RWPE2 (cell line): ENCODE results near the gene MRGPRD.

Experiments used
- ATAC-seq: fragments of 200-7000 bp; cut with Tn5 transposase; 3 replicates; pipeline ENCODE4 v1.9.1; 2021; ENCODE audit warnings: low read depth
- DNase-seq: peaks from one replicate; pipeline ENCODE4 v3.0.0-alpha.2; 2020; ENCODE audit warnings: low spot score
- H3K27ac ChIP-seq: fragments of 450-650 bp; 2 replicates; pipeline ENCODE4 v1.5.1; 2017; ENCODE audit warnings: mild to moderate bottlenecking; ENCODE audit not compliant: poor library complexity, severe bottlenecking
- H3K27me3 ChIP-seq: fragments of 250-450 bp; sonication (Bioruptor Pico); 2 replicates; pipeline ENCODE4 v1.5.1; 2021; ENCODE audit warnings: mild to moderate bottlenecking, moderate library complexity; ENCODE audit not compliant: insufficient read depth, poor library complexity, severe bottlenecking
- H3K36me3 ChIP-seq: fragments of 250-450 bp; sonication (Bioruptor Pico); 2 replicates; pipeline ENCODE4 v1.5.1; 2020; ENCODE audit warnings: low read depth, mild to moderate bottlenecking, moderate library complexity
- H3K4me1 ChIP-seq: fragments of 250-450 bp; sonication (Bioruptor Pico); 2 replicates; pipeline ENCODE4 v1.5.1; 2021; ENCODE audit warnings: mild to moderate bottlenecking, moderate library complexity; ENCODE audit not compliant: insufficient read depth, poor library complexity, severe bottlenecking
- H3K4me3 ChIP-seq: fragments of 250-450 bp; sonication (Bioruptor Pico); 2 replicates; pipeline ENCODE4 v1.5.1; 2021; ENCODE audit warnings: mild to moderate bottlenecking, moderate library complexity; ENCODE audit not compliant: severe bottlenecking
- H3K9me3 ChIP-seq: fragments of 250-450 bp; sonication (Bioruptor Pico); 2 replicates; pipeline ENCODE4 v1.5.1; 2021; ENCODE audit warnings: mild to moderate bottlenecking, moderate library complexity; ENCODE audit not compliant: severe bottlenecking
- TF ChIP-seq, protein P1 (sequence below): fragments of 450-650 bp; IDR thresholded peaks from one replicate; pipeline ENCODE4 v1.5.1; 2017; ENCODE audit warnings: mild to moderate bottlenecking, moderate library complexity; ENCODE audit not compliant: poor library complexity, severe bottlenecking

Gene MRGPRD

DNA sequence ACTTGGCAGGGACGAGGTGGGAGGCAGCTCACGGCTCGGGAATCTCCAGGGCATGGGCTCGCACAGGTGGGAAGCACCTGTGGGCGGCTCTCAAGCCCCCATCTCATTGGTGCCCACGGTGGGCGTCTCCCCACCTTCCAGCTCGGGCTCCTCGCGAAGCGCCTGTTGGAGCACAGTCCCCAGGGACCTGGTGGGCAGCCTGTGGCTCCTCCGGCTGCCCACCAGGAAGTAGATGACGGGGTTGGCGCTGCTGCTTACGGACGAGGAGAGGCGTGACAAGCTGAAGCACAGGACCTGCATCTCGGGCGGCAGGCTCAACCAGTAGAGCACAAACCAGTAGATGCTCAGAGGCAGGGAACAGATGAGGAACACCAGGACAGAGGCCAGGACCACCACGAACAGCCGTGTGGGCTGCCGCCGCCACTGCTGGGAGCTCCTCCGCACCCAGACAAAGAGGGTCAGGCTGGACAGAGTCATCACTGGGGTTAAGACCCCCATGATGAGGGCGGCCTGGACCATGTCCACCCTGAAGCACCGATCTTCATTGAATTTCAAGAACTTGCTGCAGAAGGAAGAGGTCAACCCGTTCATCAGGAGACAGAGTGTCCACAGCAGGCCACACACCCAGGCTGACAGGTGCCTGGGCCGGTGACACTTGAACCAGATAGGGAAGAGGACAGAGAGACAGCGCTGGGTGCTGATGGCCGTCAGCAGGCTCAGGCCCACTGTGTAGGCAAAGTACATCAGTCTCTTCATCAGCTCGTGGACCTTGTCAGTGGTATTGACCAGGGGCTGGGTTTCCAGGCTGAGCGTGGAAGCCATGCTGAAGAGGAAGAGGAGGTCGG lies 633 bp downstream of the MRGPRD start:
- Histone ChIP-seq H3K36me3 (no peaks in the 10 kb centered on the region), H3K9me3 (no peaks in the 10 kb centered on the region), H3K4me3 (no peak overlapping the region), H3K4me1 (no peaks in the 10 kb centered on the region), H3K27me3 (no peaks in the 10 kb centered on the region), H3K27ac (no peak overlapping the region)
- ATAC-seq, result no peak
- TF ChIP-seq, protein P1, sequence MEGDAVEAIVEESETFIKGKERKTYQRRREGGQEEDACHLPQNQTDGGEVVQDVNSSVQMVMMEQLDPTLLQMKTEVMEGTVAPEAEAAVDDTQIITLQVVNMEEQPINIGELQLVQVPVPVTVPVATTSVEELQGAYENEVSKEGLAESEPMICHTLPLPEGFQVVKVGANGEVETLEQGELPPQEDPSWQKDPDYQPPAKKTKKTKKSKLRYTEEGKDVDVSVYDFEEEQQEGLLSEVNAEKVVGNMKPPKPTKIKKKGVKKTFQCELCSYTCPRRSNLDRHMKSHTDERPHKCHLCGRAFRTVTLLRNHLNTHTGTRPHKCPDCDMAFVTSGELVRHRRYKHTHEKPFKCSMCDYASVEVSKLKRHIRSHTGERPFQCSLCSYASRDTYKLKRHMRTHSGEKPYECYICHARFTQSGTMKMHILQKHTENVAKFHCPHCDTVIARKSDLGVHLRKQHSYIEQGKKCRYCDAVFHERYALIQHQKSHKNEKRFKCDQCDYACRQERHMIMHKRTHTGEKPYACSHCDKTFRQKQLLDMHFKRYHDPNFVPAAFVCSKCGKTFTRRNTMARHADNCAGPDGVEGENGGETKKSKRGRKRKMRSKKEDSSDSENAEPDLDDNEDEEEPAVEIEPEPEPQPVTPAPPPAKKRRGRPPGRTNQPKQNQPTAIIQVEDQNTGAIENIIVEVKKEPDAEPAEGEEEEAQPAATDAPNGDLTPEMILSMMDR, result no peak
- DNase-seq, result peak; percentile 39

DNA sequence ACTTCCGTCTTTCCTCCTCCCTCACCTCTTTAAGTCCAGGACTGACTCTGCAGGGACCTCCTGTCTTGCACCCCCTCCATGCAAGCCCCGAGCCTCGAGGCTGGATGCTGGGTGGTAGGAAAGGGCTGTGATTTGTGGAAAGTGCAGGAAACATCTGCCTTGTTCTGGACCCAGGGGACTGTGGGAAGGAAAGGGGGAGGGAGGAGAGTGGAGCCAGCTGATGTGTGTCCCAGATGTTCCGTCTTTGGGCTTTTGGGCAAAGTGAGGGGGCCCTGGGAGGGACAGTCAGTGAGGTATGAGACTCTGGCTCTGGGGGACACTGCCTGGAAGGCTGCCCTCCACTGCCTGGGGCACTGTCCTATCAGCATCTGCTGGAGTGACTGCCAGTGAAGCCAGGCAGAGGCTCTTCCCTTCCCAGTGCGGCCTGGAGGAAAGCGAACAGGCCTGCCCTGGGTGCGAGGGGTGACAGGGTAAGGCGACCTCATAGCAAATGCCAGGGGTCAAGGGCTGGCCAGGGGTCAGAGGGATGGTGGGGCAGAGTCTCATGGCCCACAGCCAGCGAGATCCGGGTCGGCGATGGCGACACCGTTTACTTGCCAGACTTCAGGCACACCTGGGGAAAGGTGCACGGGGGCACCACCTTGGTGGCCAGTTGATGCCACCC lies 1.7 kb downstream of the MRGPRD start:
- H3K9me3 ChIP-seq, result no peaks in the 10 kb centered on the region
- ATAC-seq (no peak), DNase-seq (peak; percentile 36)

DNA sequence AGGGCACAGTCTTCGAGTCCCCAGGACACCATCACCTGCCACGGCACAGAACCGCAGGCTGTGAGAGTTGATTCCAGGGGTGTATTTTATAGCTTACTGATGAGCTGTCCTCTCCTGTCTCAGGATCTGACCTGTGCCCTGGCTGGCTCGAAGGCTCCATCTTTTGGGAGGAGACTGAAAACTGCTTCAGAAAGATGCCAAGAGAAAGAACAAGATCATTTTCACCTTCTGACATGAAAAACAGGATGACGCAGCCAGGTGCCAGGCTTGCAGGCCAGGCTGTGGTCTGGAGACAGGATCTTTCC lies 2.2 kb downstream of the MRGPRD start:
- no peaks in the 10 kb centered on the region for H3K27me3 ChIP-seq
- no peaks in the 10 kb centered on the region for H3K9me3 ChIP-seq
- ATAC-seq (no peak), DNase-seq (no peak)
- no peaks in the 10 kb centered on the region for H3K36me3 ChIP-seq
- no peak overlapping the region for H3K4me3 ChIP-seq
- TF ChIP-seq, protein P1, result no peak
- no peak overlapping the region for H3K27ac ChIP-seq
- H3K4me1 ChIP-seq, result no peaks in the 10 kb centered on the region

More for the DNA sequence above, 1.7 kb downstream of the MRGPRD start:
- Histone ChIP-seq H3K4me1 (no peaks in the 10 kb centered on the region), H3K4me3 (no peak overlapping the region), H3K27ac (no peak overlapping the region), H3K27me3 (no peaks in the 10 kb centered on the region), H3K36me3 (no peaks in the 10 kb centered on the region)
- TF ChIP-seq, protein P1, result no peak

DNA sequence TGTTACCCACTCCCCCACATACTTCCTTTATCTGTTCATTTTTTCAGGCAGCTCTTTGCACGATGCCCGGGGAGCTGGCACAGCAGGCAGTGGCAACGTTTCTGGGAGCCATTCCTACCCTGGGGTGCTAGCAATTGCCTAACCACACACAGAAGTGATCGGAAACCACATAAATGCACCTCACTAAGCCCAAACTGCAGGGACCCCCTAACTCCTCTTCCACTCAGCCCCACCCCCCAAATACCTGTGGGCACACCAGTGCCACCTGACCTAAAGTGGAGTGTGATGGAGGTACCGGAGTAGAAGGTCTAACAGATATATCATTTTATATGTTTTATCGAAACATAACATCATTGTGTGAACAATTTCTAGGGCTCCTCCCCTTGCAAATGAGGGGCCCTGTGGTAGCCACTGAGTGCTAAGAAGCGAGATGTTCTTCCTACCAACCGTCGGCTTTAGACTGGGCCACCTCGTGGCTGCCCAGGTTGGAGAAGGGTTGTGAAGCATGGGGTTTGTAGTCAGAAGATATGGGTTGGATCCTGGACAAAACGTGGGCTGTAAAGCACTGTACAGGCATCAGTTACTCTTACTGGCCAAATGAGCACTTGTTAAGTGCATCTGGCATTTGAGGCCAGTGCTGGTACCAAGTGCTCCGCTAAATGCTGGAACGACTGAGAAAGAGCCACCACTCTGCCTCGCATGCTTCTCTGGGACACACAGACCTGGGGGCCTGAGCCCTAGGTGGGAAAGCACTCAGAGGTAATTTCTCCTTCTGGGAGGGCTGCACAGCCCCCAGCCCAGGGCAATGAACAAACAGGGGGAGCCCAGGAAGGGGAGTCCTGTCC lies 2.8 kb downstream of the MRGPRD start:
- no peaks in the 10 kb centered on the region for H3K4me1 ChIP-seq
- no peak overlapping the region for H3K4me3 ChIP-seq
- TF ChIP-seq, protein P1, result no peak
- ATAC-seq (no peak), DNase-seq (no peak)
- H3K27me3 ChIP-seq, result no peaks in the 10 kb centered on the region
- no peaks in the 10 kb centered on the region for H3K9me3 ChIP-seq
- H3K27ac ChIP-seq, result no peak overlapping the region
- no peaks in the 10 kb centered on the region for H3K36me3 ChIP-seq
